Mucosa of stomach (tissue), 1 donor: ENCODE results near the gene PPARA.
"Not testable (repeated sequence)": the region's sequence is repeated elsewhere in the genome, so short reads cannot be mapped to it uniquely, and the experiment has no call there.

Source experiments
- H3K27me3 ChIP-seq: one replicate; pipeline ENCODE4 v1.7.0; 2013; ENCODE audit warnings: mild to moderate bottlenecking, low read length; ENCODE audit not compliant: control insufficient read depth, insufficient read depth
- H3K36me3 ChIP-seq: one replicate; pipeline ENCODE4 v1.7.0; 2013; ENCODE audit warnings: low read length; ENCODE audit not compliant: control insufficient read depth, insufficient read depth
- H3K4me1 ChIP-seq: one replicate; pipeline ENCODE4 v1.7.0; 2013; ENCODE audit warnings: mild to moderate bottlenecking, low read length; ENCODE audit not compliant: control insufficient read depth, insufficient read depth
- H3K4me3 ChIP-seq: one replicate; pipeline ENCODE4 v1.7.0; 2013; ENCODE audit warnings: low read length
- H3K9ac ChIP-seq: one replicate; pipeline ENCODE4 v1.7.0; 2013; ENCODE audit warnings: mild to moderate bottlenecking, low read length, moderate library complexity
- H3K9me3 ChIP-seq: one replicate; pipeline ENCODE4 v1.7.0; 2013; ENCODE audit warnings: mild to moderate bottlenecking, low read length, moderate library complexity; ENCODE audit not compliant: control insufficient read depth
- donor health status: Pancreatic carcinoma.

PPARA gene

GRCh38 chr22:46123694-46124382 is 26.5 kb upstream of the PPARA start:
- Histone ChIP-seq H3K9me3 (no peaks in the 10 kb centered on the region), H3K4me3 (no peak overlapping the region), H3K9ac (no peak overlapping the region), H3K4me1 (peaks cover 20% of the 10 kb centered on the region), H3K36me3 (no peaks in the 10 kb centered on the region), H3K27me3 (no peaks in the 10 kb centered on the region)

GRCh38 chr22:46124383-46125144 is 25.8 kb upstream of the PPARA start:
- H3K9me3 ChIP-seq, result no peaks in the 10 kb centered on the region
- no peaks in the 10 kb centered on the region for H3K27me3 ChIP-seq
- H3K4me1 ChIP-seq, result peaks cover 20% of the 10 kb centered on the region
- H3K36me3 ChIP-seq, result no peaks in the 10 kb centered on the region
- H3K4me3 ChIP-seq, result no peak overlapping the region
- no peak overlapping the region for H3K9ac ChIP-seq

GRCh38 chr22:46125311-46125710 is 25.0 kb upstream of the PPARA start:
- no peaks in the 10 kb centered on the region for H3K9me3 ChIP-seq

GRCh38 chr22:46125816-46126765 is 24.2 kb upstream of the PPARA start:
- H3K4me3 ChIP-seq, result no peak overlapping the region
- no peaks in the 10 kb centered on the region for H3K9me3 ChIP-seq
- peaks cover 20% of the 10 kb centered on the region for H3K4me1 ChIP-seq
- H3K9ac ChIP-seq, result no peak overlapping the region
- H3K36me3 ChIP-seq, result no peaks in the 10 kb centered on the region
- H3K27me3 ChIP-seq, result no peaks in the 10 kb centered on the region

More at GRCh38 chr22:46125311-46125710, 25.0 kb upstream of the PPARA start:
- Histone ChIP-seq H3K27me3 (no peaks in the 10 kb centered on the region), H3K9ac (no peak overlapping the region), H3K4me3 (no peak overlapping the region), H3K4me1 (peaks cover 20% of the 10 kb centered on the region), H3K36me3 (no peaks in the 10 kb centered on the region)

GRCh38 chr22:46126853-46127385 is 23.4 kb upstream of the PPARA start:
- H3K36me3 ChIP-seq, result no peaks in the 10 kb centered on the region
- no peaks in the 10 kb centered on the region for H3K9me3 ChIP-seq
- H3K9ac ChIP-seq, result no peak overlapping the region
- H3K27me3 ChIP-seq, result no peaks in the 10 kb centered on the region
- H3K4me3 ChIP-seq, result no peak overlapping the region
- H3K4me1 ChIP-seq, result peaks cover 20% of the 10 kb centered on the region

- H3K9me3 ChIP-seq, result no peaks in the 10 kb centered on the region
- peaks cover 18% of the 10 kb centered on the region for H3K4me1 ChIP-seq
- H3K4me3 ChIP-seq, result no peak overlapping the region
- H3K9ac ChIP-seq, result no peak overlapping the region
- no peaks in the 10 kb centered on the region for H3K36me3 ChIP-seq
- no peaks in the 10 kb centered on the region for H3K27me3 ChIP-seq
These were observed 22.8 kb upstream of the PPARA start for GRCh38 chr22:46127556-46127955.

GRCh38 chr22:46128606-46129005 is 21.7 kb upstream of the PPARA start:
- Histone ChIP-seq H3K9ac (no peak overlapping the region), H3K9me3 (no peaks in the 10 kb centered on the region), H3K27me3 (no peaks in the 10 kb centered on the region), H3K4me3 (no peak overlapping the region), H3K4me1 (peaks cover 15% of the 10 kb centered on the region), H3K36me3 (no peaks in the 10 kb centered on the region)

GRCh38 chr22:46129390-46130041 is 20.8 kb upstream of the PPARA start:
- Histone ChIP-seq H3K4me1 (peaks cover 15% of the 10 kb centered on the region), H3K36me3 (no peaks in the 10 kb centered on the region), H3K27me3 (no peaks in the 10 kb centered on the region), H3K4me3 (no peak overlapping the region), H3K9me3 (no peaks in the 10 kb centered on the region), H3K9ac (no peak overlapping the region)

GRCh38 chr22:46131151-46131587 is 19.2 kb upstream of the PPARA start:
- Histone ChIP-seq H3K9ac (no peak overlapping the region), H3K4me1 (peaks cover 11% of the 10 kb centered on the region), H3K9me3 (no peaks in the 10 kb centered on the region), H3K27me3 (no peaks in the 10 kb centered on the region), H3K4me3 (no peak overlapping the region), H3K36me3 (no peaks in the 10 kb centered on the region)

- H3K4me1 ChIP-seq, H3K4me3 ChIP-seq, H3K27me3 ChIP-seq, H3K9me3 ChIP-seq, H3K36me3 ChIP-seq, H3K9ac ChIP-seq: not testable (repeated sequence)
These were observed 18.0 kb upstream of the PPARA start for GRCh38 chr22:46132193-46132829.
